Neural cell (in vitro differentiated cells): ENCODE measurements around the gene TRAK1.

Experiments
- EP300 ChIP-seq: fragments of 450-650 bp; conservative IDR thresholded peaks from 2 replicates; pipeline ENCODE4 v1.6.1; 2014; ENCODE audit warnings: antibody characterized with exemption, mild to moderate bottlenecking, moderate library complexity; ENCODE audit not compliant: poor library complexity, severe bottlenecking
- EZH2 ChIP-seq: fragments of 200-600, 300-800 bp; shearing (Covaris generic), sonication (generic); IDR thresholded peaks from 2 replicates; pipeline ENCODE4 v1.6.1; 2014; ENCODE audit warnings: antibody characterized with exemption, low read length, borderline replicate concordance, mild to moderate bottlenecking; ENCODE audit not compliant: insufficient read depth, poor library complexity, severe bottlenecking
- POLR2AphosphoS5 ChIP-seq: IDR thresholded peaks from 2 replicates; pipeline ENCODE4 v1.6.1; 2012
- RAD21 ChIP-seq: fragments of 450-650 bp; conservative IDR thresholded peaks from 2 replicates; pipeline ENCODE4 v1.6.1; 2014; ENCODE audit warnings: antibody characterized with exemption, mild to moderate bottlenecking, moderate library complexity
- SMC3 ChIP-seq: fragments of 450-650 bp; conservative IDR thresholded peaks from 2 replicates; pipeline ENCODE4 v1.6.1; 2014; ENCODE audit warnings: antibody characterized with exemption, mild to moderate bottlenecking, moderate library complexity; ENCODE audit not compliant: poor library complexity
- TAF1 ChIP-seq: IDR thresholded peaks from 2 replicates; pipeline ENCODE4 v1.6.1; 2012; ENCODE audit warnings: low read depth
- TF ChIP-seq, protein P1 (sequence below): fragments of 450-650 bp; IDR thresholded peaks from 2 replicates; pipeline ENCODE4 v1.5.1; 2014; ENCODE audit warnings: antibody characterized with exemption, mild to moderate bottlenecking, moderate library complexity; ENCODE audit not compliant: poor library complexity, severe bottlenecking
- TF ChIP-seq, protein P2 (sequence below): IDR thresholded peaks from 2 replicates; pipeline ENCODE4 v1.6.1; 2012; ENCODE audit warnings: borderline replicate concordance

DNA sequence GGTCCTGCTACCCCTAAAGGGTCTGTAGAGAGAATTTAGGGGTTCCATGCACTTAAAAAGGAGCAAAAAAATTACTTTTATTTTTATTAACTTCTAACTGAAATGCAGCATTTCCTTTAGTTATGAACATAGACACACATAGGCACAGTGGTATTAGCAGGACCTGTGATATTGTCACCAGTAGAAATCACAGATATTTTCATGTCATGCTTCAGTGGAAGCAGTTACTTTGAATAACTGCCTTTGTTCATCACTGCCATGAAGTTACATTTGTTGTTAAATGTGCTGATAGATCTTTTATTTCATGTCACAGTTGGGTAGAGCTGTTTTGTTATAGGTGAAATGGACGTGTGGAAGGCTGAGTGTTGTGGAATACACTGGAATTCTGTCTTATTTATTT is 37.4 kb downstream of the TRAK1 start:
- TF ChIP-seq EZH2 (no peak), POLR2AphosphoS5 (no peak), RAD21 (no peak), EP300 (no peak), TAF1 (no peak), SMC3 (no peak)
- TF ChIP-seq, protein P1, sequence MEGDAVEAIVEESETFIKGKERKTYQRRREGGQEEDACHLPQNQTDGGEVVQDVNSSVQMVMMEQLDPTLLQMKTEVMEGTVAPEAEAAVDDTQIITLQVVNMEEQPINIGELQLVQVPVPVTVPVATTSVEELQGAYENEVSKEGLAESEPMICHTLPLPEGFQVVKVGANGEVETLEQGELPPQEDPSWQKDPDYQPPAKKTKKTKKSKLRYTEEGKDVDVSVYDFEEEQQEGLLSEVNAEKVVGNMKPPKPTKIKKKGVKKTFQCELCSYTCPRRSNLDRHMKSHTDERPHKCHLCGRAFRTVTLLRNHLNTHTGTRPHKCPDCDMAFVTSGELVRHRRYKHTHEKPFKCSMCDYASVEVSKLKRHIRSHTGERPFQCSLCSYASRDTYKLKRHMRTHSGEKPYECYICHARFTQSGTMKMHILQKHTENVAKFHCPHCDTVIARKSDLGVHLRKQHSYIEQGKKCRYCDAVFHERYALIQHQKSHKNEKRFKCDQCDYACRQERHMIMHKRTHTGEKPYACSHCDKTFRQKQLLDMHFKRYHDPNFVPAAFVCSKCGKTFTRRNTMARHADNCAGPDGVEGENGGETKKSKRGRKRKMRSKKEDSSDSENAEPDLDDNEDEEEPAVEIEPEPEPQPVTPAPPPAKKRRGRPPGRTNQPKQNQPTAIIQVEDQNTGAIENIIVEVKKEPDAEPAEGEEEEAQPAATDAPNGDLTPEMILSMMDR, result no peak
- TF ChIP-seq, protein P2, sequence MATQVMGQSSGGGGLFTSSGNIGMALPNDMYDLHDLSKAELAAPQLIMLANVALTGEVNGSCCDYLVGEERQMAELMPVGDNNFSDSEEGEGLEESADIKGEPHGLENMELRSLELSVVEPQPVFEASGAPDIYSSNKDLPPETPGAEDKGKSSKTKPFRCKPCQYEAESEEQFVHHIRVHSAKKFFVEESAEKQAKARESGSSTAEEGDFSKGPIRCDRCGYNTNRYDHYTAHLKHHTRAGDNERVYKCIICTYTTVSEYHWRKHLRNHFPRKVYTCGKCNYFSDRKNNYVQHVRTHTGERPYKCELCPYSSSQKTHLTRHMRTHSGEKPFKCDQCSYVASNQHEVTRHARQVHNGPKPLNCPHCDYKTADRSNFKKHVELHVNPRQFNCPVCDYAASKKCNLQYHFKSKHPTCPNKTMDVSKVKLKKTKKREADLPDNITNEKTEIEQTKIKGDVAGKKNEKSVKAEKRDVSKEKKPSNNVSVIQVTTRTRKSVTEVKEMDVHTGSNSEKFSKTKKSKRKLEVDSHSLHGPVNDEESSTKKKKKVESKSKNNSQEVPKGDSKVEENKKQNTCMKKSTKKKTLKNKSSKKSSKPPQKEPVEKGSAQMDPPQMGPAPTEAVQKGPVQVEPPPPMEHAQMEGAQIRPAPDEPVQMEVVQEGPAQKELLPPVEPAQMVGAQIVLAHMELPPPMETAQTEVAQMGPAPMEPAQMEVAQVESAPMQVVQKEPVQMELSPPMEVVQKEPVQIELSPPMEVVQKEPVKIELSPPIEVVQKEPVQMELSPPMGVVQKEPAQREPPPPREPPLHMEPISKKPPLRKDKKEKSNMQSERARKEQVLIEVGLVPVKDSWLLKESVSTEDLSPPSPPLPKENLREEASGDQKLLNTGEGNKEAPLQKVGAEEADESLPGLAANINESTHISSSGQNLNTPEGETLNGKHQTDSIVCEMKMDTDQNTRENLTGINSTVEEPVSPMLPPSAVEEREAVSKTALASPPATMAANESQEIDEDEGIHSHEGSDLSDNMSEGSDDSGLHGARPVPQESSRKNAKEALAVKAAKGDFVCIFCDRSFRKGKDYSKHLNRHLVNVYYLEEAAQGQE, result no peak
